H1 (cell line): Measurements from ENCODE around the gene GRXCR1. TPM values are rescaled to one million over a fixed set of nuclear protein-coding genes. Genes with fewer than 3 reads are reported as not detected.

ENCODE experiments used
- BRCA1 ChIP-seq: IDR thresholded peaks from 2 replicates; pipeline ENCODE4 v1.6.1; 2012; ENCODE audit warnings: low read depth, low read length, improper control_type of control experiment
- polyA plus RNA-seq, 7 experiments: library from polyadenylated mRNA; depleted of rRNA in 3 of 7; stranded (reverse) in 5 of 7; unstranded in 2 of 7; fragments of >200 nt in 5 of 7; fragments of 200-250 nt in 2 of 7; gene quantifications; 1 replicate in 5 of 7; 2 replicates in 1 of 7; 4 replicates in 1 of 7; pipeline versions ENCODE4 v1.2.1 to v1.2.3, GENCODE V29; 2011 to 2013; ENCODE audit warnings: missing spikeins in 2 of 7, mixed read lengths in 2 of 7
- total RNA-seq: library from RNA; stranded (reverse); fragmentation: NEBNext Ultra II Directional; extraction: Animal tissue kit (Norgen Biotek cat#: 25700); gene quantifications from 2 replicates; pipeline ENCODE4 v1.2.1, GENCODE V29; 2021
- TF ChIP-seq, protein P1 (sequence below): IDR thresholded peaks from 2 replicates; pipeline ENCODE4 v1.6.1; 2012; ENCODE audit warnings: low read length, inconsistent platforms

Gene GRXCR1
- total and polyA plus RNA-seq, 2 of the 8 experiments (the other 6 are each of a cell fraction or from before 2014, with no cell fraction given) = not detected

DNA sequence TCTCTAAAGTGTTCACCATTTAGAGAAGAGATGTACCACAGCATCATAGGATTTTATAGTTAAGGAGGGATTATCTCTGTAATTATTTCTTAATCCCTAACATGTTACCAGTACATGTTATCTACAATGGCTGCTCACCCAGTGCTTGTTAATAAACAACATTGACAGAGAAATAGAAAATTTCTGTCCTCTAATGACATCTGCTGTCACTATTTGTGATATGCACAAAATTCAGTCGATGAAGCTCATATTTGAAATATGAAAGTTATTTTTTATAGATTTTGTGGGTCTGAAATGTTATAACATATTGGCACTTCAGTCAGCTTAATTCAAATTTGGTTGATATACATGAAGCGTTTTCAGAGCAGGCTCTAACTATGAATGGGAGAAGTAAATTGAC, 48.8 kb upstream of the GRXCR1 start (continued):
- TF ChIP-seq, protein P1, sequence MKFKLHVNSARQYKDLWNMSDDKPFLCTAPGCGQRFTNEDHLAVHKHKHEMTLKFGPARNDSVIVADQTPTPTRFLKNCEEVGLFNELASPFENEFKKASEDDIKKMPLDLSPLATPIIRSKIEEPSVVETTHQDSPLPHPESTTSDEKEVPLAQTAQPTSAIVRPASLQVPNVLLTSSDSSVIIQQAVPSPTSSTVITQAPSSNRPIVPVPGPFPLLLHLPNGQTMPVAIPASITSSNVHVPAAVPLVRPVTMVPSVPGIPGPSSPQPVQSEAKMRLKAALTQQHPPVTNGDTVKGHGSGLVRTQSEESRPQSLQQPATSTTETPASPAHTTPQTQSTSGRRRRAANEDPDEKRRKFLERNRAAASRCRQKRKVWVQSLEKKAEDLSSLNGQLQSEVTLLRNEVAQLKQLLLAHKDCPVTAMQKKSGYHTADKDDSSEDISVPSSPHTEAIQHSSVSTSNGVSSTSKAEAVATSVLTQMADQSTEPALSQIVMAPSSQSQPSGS = no peak
- TF ChIP-seq BRCA1 = no peak
- TF ChIP-seq, all 59 proteins: peak for 0
